G401 (cell line): ENCODE measurements around the gene PCK1. TPM values are rescaled to one million over a fixed set of nuclear protein-coding genes. Genes with fewer than 3 reads are reported as not detected.

Experiments
- DNase-seq: peaks from one replicate; pipeline ENCODE4 v3.0.0-alpha.2; 2015; ENCODE audit warnings: low spot score
- in situ Hi-C: cut with HindIII; loops from 2 replicates; pipeline ENCODE4 v1.10.0; 2016; ENCODE audit warnings: low sequenced_read_pairs, mixed read lengths
- total RNA-seq: library from RNA; depleted of rRNA; stranded (reverse); fragments of >200 nt; shearing (Covaris generic); gene quantifications from 2 replicates; pipeline ENCODE4 v1.2.3, GENCODE V29; 2014

The PCK1 gene
- total RNA-seq, 1 experiment from 2014 or later: not detected

DNA sequence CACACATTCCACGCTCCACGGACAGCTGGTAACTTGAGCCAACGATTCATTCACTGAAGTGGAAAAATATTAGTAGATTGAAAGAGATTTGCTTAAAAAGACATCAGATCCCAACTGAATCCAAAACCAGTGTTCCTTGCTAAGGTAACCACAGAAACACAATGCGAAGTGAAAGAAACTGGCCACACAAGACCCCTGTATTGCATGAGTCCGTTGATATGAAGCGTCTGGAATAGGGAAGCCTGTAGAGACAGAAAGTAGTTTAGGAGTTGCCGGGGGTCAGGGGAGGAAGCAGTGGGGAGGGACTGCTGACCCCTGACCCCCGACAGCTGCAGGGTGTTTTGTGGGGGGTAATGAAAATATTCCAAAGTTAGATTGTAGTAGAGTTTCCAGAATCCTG, 10.0 kb downstream of the PCK1 start:
- DNase-seq: no peak
- in situ Hi-C loops: no loop called here

- in situ Hi-C loops: no loop called here
- DNase-seq: no peak
Observed at GRCh38 chr20:57571782-57572416, 11.0 kb downstream of the PCK1 start.

DNA sequence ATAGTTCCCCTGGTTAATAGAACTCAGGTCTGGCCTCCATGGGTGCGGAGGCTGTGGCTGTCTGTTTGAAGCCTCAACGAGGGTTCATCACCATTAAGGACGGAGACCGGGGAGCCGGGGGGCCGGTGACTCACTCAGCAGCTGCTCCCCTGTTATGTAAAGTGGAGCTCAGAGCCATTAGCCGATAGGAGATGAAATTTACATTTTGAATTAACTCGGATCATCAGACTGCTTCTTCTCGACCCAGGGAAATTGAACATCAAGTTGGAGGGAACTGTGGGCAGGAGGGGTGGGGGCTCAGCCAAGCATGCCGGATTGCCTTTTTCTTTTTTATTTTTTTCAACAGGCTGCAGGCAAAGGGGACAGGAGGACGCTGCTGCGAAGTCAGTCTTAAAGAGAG, 12.3 kb downstream of the PCK1 start:
- in situ Hi-C loops: no loop called here
- no peak for DNase-seq

- no peak for DNase-seq
- in situ Hi-C loops: no loop called here
Observed at GRCh38 chr20:57573894-57574293, 13.0 kb downstream of the PCK1 start.

DNA sequence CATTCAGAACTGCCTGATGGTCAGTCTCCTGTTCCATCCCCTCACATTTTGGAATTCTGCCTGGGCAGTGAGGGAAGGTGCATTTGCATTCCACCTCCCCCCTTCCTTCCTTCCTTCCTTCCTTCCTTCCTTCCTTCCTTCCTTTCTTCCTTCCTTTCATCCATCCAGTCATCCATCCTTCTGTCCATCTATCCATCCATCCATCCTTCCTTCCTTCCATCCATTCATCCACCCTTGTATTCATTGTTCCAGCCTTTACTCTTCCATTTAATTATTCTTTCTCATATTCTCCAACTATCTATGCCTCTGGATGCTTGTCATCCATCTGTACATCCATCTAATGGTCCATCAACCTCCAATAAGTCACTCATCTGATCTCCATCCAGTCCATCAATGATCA, 14.0 kb downstream of the PCK1 start:
- in situ Hi-C loops: no loop called here

GRCh38 chr20:57576002-57576401, 15.1 kb downstream of the PCK1 start:
- in situ Hi-C loops: no loop called here

More for the DNA sequence above, 14.0 kb downstream of the PCK1 start:
- no peak for DNase-seq

GRCh38 chr20:57576617-57577550, 16.0 kb downstream of the PCK1 start:
- in situ Hi-C loops: no loop called here
- no peak for DNase-seq

More at GRCh38 chr20:57576002-57576401, 15.1 kb downstream of the PCK1 start:
- no peak for DNase-seq

- in situ Hi-C loops: no loop called here
- DNase-seq: no peak
Observed at GRCh38 chr20:57577679-57578475, 17.0 kb downstream of the PCK1 start.

GRCh38 chr20:57578476-57579165, 17.7 kb downstream of the PCK1 start:
- in situ Hi-C loops: no loop called here
- no peak for DNase-seq

DNA sequence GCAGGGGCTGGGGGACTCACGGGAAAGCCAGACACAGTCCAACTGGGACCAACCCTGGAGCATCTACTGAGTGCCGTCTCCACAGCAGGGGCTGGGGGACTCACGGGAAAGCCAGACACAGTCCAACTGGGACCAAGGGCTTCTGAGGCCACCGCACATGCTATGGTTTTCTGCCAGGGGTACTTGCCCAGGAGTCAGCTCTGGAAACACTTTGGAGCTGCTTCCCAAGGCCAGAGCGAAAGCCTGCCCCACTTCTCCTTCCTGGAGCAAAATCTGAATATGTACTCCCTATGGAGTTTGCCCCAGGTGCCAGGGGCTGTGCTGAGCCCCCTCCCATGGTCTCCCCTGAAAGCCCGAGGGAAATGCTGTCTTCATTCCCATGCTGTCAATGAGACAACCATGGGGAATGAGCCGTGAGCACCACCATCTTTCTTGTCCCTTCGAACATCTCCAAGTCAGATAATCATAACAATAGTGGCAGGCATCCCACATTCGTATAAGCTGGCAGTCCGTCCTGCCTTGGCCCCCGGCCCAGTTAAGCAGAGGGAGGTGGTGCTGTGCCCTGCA, 18.5 kb downstream of the PCK1 start:
- in situ Hi-C loops: no loop called here

DNA sequence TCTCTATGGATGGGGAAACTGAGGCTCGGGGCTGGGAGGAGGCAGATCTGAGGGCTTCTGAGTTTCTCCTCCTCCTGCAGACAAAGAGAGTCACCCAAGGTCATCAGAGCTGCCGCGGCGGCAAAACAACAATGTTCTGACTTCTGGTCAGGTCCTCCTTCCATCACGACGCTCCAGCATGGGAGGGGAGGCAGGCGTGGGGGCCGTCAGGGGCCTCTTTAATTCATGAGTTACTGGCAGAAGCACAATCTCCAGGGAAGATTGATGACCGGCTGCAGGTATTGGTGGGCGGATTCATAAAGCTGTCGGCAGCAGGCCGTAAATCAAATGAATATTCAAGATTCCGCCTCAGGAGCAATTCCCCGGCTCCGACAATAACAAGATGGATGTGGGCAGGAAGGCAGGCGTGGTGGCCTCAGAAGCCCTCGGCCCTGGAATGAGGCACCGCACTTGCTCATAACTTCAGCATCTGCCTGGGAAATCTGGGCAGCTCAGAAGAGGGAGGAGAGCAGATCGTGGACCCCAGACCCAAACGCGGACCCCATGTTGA, 19.1 kb downstream of the PCK1 start:
- no peak for DNase-seq
- in situ Hi-C loops: no loop called here

More for the DNA sequence above, 18.5 kb downstream of the PCK1 start:
- no peak for DNase-seq

DNA sequence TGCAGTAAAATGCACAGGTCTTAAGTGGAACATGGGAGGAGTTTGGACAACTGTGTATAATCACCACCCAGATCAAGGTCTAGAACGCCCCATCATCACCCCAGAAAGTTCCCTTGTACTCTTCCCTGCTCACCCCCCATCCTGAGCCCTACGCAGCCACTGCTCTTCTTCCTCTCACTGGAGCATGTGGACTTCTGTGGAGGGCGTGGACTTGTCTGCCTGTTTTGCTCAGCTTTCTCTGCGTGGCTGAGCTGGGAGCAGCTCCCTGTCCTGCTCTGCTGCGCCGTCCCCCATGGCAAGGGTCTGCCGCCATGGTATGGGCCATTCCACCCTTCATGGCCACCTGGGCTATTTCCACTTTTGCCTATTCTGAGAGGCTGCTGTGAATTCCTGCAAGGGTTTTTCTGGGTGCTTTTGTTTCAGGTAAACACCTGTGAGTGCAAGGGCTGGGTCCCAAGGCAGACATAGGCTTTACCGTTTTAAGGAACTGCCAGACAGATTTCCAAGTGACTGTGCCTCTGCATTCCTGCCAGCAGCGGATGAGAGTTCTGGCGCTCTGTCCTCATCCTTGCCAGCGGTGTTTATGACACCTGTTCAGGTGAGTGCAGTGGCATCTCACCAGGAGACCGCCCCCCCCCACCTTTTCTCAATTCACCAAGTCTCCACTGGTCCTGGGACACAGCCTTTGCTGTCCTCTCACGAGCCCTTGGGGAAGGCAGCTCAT, 19.7 kb downstream of the PCK1 start:
- DNase-seq: no peak
- in situ Hi-C loops: no loop called here

GRCh38 chr20:57581202-57582028, 20.5 kb downstream of the PCK1 start:
- no peak for DNase-seq
- in situ Hi-C loops: no loop called here

GRCh38 chr20:57582029-57582378, 21.1 kb downstream of the PCK1 start:
- in situ Hi-C loops: no loop called here

GRCh38 chr20:57582432-57583288, 21.8 kb downstream of the PCK1 start:
- DNase-seq: no peak
- in situ Hi-C loops: no loop called here

More at GRCh38 chr20:57582029-57582378, 21.1 kb downstream of the PCK1 start:
- no peak for DNase-seq
